ENCODE measurements around the gene IFI35. TPM values are rescaled to one million over a fixed set of nuclear protein-coding genes. Genes with fewer than 3 reads are reported as not detected.
A peak's percentile ranks its signal among the peaks of the same experiment; 100 is the strongest.

The IFI35 gene
- total and polyA plus RNA-seq, 9 of the 15 experiments (the other 6 are each of a cell fraction or from before 2014, with no cell fraction given) = 4.4 to 13.1 (median 10.2) TPM

- TF ChIP-seq PKNOX1 (IDR thresholded peaks at IDR 0.05) (peak; percentile 40; the same call in 1 of the 2 replicates), MEF2A (IDR thresholded peaks at IDR 0.05; ENCODE audit: control insufficient read depth, low read depth, low read length) (peak; percentile 30; the same call in 1 of the 2 replicates), PPARD (CRISPR knock-in tag; IDR thresholded peaks at IDR 0.05) (no peak), JUND (IDR thresholded peaks at IDR 0.05; ENCODE audit: borderline replicate concordance, low read depth, low read length) (peak; percentile 17; the same call in 1 of the 2 replicates), JUND (tag; IDR thresholded peaks at IDR 0.05; ENCODE audit: borderline replicate concordance, low read depth, low read length) (peak; percentile 36; the same call in 1 of the 3 replicates), NUFIP1 (IDR thresholded peaks at IDR 0.05; ENCODE audit: partially characterized antibody) (no peak), CTCF (IDR thresholded peaks at IDR 0.05 in 2 of 3, conservative IDR thresholded peaks at IDR 0.05 in 1 of 3; ENCODE audit: insufficient read depth in 2 of 3, low read depth in 1 of 3, low read length in 3 of 3) (no peak), HDAC3 (IDR thresholded peaks at IDR 0.05; ENCODE audit: borderline replicate concordance, partially characterized antibody) (no peak), ZNF431 (CRISPR knock-in tag; IDR thresholded peaks at IDR 0.05) (no peak), NFIX (CRISPR knock-in tag; IDR thresholded peaks at IDR 0.05; ENCODE audit: low read depth) (0 out of 2 replicates have a peak, but pooled peaks have one; percentile 2)
Measured at GRCh38 chr17:43010667-43011308, 4.2 kb downstream of the IFI35 start (continued).
